Vagina (tissue), 2 donors: ENCODE results near the gene TRAT1.

ENCODE experiments used
- POLR2A ChIP-seq, 2 donors: fragments of 450-650 bp; IDR thresholded peaks; one replicate each; pipeline ENCODE4 v1.6.1; 2017; ENCODE audit warnings: antibody characterized with exemption in 2 of 2, mild to moderate bottlenecking in 2 of 2, moderate library complexity in 2 of 2
- POLR2AphosphoS5 ChIP-seq, 2 donors: sonication (generic); formaldehyde crosslinking; IDR thresholded peaks; one replicate each; pipeline ENCODE4 v1.9.0; 2017; ENCODE audit warnings: antibody characterized with exemption in 2 of 2, mild to moderate bottlenecking in 2 of 2, low read depth in 1 of 2; ENCODE audit not compliant: insufficient read depth in 1 of 2

GRCh38 chr3:108897883-108898282, 75.3 kb downstream of the TRAT1 start:
- TF ChIP-seq POLR2AphosphoS5 (IDR thresholded peaks at IDR 0.05; ENCODE audit: insufficient read depth in 1 of 2, low read depth in 1 of 2) (no peak), POLR2A (IDR thresholded peaks at IDR 0.05) (no peak)
